GM19351 (cell line): ENCODE data around the gene TULP3.
A peak's percentile ranks its signal among the peaks of the same experiment; 100 is the strongest.
"Not testable (repeated sequence)": the region's sequence is repeated elsewhere in the genome, so short reads cannot be mapped to it uniquely, and the experiment has no call there.

Experiments
- ATAC-seq: cut with Tn5 transposase; IDR thresholded peaks from one replicate; pipeline ENCODE4 v1.9.1; 2021; ENCODE audit warnings: mild to moderate bottlenecking, moderate library complexity; ENCODE audit not compliant: unreplicated experiment

Gene TULP3, protein sequence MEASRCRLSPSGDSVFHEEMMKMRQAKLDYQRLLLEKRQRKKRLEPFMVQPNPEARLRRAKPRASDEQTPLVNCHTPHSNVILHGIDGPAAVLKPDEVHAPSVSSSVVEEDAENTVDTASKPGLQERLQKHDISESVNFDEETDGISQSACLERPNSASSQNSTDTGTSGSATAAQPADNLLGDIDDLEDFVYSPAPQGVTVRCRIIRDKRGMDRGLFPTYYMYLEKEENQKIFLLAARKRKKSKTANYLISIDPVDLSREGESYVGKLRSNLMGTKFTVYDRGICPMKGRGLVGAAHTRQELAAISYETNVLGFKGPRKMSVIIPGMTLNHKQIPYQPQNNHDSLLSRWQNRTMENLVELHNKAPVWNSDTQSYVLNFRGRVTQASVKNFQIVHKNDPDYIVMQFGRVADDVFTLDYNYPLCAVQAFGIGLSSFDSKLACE

DNA sequence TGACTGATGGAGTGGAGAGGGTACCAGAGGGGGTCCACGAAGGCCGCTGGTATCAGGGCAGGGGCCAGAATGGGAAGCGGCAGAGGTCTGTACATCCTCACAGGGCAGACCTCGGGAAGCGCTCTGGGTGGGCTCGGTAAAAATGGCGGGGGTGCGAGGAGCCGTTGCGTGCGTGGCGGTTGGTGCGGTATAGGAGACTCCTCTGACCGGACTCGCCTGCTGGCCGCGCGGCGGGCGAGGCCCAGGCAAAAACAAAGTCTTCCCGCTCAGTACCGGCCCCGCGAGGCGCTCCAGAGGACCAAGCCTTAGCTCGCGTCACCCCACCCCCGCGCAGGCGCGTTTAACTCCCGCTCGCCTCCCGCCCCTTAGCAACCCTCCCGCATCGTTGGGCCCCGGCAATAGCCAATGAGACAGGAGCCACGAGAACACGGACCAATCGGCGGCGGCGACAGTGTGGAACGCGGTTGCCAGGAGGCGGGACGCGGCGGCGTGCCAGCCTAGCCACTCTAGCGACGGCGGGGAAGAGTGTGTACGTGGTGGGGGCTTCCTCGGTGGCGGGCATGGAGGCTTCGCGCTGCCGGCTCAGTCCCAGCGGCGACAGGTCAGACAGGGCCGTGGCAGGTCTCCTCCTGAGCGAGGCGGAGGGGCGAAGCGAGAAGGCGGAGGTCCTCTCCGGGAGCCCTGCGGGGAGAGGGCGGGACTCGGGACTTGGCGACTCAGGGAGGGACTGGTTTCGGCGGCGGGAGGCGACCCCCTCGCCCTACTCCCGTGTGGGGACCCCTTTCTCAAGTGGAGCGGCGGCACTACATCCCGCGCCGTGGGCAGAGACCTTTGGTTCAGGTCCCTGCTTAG, at the start of gene TULP3:
TSS of gene TULP3 (plus strand) at position 504 of the 852 bp plus-strand sequence. CDS start at position 561, 57 bp downstream.
- ATAC-seq: peak; percentile 99

DNA sequence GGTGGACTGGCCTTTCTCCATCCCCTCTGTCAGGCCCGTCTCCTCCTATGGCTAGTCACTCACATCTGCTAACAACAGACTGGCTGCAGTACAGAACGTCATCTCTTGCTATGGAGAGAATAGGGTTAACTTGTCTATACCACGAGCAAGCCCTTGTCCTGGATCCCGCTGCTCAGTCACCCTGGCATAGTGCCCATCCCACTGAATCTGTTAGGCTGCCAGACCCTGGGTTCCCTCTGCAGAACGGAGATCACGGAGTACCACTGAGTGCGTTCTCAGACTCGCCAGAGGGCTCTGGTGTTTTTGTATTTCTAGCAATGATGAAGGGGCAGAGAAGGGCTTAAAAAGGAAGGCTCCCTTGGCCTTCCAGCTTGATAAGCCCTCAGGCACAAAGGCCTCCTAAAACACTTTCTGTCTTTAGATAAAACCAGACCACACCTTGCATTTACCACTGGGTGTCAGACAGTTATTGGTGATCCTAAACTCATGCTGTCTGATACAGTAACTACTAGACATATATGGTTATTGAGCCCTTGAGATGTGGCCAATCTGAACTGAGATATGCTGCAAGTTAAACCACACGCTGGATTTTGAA, 49.5 kb upstream of the TULP3 start:
- no peak for ATAC-seq

DNA sequence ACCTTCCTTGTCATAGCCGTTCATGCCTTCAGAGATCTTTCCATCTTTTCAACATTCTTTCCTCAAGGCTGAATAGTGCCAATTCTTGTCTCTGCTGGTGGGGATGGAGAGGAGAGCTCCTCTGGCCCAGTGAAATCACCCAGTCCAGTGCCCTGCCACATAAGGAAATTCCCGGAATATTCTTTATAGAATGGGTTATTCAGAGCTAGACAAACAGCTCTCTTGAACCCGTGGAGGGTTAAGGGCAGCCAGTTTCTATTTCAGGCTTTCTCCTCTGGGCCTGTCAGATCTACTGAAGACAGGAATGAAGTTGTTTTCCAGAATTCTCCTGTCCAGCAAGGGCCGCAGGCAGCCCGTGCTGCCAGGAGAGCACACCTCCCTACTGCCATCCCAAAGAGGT, 47.7 kb upstream of the TULP3 start:
- ATAC-seq: no peak

DNA sequence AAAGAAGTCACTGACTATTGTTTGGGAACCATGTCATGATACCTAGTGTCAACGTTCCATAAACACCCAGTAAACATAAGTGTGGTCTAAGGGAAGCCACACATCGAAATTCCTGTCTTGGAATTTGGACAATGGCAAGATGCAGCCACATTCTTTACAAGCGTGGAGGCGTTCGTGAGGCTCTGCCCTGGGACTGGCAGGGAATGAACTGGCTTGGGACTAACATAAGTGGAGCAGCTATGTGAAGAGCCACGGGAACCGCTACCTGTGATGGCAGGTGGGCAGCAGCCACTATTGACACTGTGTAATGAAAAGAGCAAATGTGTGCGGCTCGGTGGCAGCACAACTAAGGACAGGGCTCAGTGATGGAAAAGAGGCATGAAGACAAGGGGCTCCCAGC, 45.9 kb upstream of the TULP3 start:
- ATAC-seq: no peak

DNA sequence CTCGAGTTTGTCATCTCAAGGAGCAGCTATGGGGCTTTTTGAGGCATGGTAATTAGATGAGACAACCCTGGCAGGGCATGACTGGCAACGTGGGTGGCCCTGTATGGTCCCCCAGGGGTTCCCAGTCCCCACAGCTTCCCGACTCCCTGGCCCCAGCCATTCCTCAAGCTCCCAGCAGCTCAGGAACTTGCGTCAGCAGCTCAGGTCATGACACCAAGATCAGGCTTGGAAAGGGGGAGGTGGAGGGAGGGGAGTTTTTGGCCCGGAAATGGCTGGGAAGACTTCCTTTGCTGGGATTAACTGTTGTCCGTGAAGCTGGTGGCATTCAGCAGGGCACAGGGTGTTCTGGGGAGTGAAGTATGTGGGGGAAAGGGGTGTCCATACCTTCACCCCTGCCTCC, 45.4 kb upstream of the TULP3 start:
- no peak for ATAC-seq

DNA sequence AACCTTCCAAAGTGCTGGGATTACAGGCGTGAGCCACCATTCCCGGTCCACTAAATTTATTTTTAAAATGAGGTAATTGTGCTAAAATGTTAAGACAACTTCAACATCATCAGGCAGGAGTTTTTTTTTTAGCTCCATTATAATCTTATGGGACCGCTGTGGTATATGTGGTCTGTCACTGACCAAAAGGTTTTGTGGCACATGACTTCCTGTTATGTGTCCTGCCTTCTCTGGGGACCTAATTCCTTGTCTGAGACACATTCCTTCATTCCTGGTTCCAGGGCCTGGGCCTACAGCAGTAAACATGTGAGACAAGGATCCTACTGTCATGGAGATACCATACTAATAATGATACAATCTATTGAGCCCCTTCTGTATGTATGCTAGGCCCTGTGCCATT, 38.8 kb upstream of the TULP3 start:
- ATAC-seq: no peak

DNA sequence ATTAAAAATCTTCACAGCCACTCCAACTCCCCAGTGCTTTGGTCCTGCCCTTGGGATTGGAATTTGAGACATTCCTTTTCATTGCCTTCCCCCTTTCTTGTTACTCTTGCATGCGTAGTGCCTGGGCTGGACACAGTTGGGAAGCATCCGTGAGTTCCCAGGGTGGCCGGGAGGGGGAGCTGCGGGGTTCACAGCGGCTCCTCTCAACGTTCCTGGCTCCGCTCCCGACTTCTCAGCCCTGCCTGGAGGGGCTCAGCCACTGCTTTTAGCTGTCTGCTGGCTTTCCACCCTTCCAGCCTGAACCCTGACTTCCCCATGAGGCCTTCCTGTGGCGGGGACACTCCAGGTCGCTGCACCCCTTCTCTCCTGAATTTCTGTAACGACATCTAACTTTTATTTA, 37.1 kb upstream of the TULP3 start:
- no peak for ATAC-seq

DNA sequence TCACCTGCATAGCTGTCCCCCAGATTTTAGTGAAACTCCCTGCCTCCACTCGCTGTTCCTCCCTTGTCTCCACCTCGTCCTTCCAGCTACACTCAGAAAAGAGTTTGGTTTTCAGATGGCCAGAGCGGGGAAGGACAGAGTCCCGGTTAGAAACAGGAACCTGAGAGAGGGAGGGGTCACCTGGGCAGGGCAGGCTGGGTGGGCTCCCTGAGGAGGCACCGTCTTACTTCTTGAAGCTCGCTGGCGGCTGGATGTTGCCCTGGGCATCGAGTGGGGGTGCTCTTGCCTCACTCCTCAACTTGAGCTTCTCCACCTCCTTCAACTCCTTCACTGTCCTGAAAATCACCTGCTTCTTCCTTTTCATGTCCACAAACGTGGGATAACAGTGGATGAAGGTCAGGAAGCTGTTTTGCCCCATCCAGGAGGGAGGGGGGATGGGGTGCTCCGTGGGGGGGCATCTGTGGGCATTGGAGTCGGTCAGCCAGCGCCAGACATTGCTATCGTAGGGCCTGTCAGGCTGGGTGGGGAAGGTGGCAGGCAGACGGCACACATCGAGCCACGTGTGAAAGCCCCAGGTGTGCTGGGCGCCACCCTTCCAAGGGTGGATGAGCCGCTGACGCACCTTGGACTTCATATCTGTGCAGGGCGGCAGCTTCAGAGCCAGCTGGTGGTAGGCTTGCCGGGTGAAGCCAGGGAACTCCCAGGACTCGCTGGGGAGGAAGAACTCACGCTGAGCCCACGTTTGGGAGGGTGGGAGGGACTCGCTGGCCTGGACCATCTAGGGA, 35.8 kb upstream of the TULP3 start:
- no peak for ATAC-seq

DNA sequence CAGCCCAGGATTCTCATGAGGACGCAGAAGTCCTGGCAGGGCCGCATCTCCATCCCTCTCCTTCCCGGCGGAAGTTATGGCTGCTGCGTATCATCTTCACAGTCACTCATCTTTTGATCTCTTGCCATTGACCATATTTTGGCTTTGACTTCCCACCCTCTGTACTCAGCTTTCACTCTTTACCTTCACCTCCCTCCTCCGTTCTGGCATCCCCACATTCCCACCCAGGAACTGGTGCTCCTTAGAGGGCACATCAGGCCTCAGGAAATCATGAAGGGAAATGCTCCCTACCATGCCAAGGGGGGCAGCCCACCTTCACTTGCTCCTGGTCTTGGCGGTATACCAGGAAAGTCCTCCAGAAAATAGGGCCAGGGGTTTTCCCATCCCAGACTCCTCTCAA, 35.1 kb upstream of the TULP3 start:
- no peak for ATAC-seq

DNA sequence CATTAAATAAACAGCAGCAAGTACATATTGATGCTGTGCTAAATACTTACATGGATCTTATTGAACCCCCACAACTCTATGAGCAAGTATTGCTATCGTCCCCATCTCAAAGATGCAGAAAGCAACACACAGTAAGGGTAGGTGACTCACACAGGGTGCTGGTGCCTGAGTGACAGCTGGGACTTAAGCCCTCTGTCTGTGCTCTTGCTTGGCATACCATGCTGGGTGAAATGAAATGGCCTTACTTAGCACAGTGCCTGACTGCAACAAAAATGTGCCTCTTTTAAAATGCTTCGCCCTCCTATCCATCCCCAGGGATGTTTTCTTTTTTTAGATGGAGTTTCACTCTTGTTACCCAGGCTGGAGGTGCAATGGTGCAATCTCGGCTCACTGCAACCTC, 34.6 kb upstream of the TULP3 start:
- ATAC-seq: no peak

DNA sequence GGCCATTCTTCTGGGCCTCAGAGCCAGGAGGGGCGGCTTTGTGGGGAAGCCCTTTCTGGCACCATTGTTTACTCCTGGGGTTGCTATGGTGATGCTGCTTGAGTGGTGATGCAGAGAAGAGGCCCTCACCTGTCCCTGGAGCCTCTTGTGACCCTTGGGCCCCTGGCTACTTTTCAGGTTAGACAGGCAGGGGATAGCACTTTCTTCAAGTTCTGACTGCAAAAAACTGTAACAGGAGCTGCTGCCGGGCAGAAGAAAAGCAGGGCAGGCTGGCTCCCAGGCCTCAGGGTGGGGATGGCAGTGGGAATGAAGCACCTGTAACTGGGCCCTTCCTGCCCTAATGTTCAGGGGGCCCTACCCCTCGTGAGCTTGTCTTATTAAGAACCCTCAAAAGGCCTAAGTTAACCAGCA, 33.7 kb upstream of the TULP3 start, which contains the start of gene TEX52:
TSS of gene TEX52 (minus strand) at position 19 of the 411 bp plus-strand sequence. CDS start at position 6, 13 bp downstream.
- no peak for ATAC-seq

DNA sequence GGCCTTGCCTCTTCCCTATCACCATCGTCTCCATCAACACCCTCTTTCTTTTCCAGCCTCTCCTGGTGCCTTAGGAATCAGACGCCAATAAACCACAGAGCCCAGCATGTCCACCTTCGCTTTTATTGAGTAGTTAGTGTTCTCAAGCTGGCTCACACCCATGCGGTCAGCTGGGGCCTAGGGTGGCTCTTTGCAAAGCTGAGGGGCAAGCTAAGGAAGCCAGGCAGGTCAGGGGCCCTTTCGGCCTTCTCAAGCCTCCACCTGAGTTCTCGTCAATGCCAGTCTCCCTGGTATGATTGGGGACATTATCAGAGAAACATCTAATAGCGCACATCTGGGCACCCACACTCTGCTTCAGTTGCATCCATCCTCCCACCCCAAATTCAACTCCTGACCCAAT, 33.1 kb upstream of the TULP3 start:
- ATAC-seq: no peak

DNA sequence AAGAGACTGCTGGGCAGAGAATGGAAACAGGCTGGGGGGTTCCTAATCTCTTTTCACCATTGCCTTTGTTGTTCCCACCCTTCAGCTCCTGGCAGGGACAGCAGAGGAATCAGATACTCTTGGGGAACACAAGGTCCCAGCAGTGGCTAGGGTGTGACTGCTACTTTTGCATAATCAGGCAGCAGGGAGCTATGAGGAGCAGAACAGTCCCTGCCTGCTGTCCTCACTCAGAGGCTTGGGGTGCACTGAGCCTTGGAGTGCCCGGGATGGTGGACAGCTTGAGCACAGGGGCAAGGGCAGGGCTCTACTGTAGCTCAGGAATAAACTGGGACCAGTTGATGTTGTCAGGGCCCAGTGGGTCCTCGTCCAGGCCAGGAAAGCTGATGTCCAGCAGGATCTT, 32.4 kb upstream of the TULP3 start:
- ATAC-seq: no peak

DNA sequence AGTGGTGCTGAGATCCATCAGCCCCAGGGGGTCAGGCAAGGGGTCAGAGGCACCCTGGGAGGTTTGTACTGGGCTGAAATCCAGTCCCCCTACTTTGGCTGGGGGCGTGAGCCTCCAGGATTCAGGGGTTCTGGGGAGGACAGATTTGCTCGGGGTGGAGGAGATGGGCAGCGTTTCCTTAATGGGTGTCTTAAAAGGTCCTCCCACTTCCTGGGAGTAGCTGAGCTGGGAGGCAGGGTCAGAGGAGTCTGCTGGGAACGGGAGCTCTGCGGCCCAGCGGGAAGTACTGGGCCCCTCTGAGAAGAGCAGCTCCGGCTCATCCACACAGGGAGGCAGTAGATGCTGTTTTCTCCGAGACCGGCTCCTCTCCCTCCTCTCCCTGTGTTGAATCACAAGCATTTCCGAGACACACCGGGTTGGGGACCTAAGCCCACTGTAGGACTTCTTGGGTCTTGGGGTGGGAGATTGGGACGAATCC, 31.7 kb upstream of the TULP3 start:
- ATAC-seq: no peak

DNA sequence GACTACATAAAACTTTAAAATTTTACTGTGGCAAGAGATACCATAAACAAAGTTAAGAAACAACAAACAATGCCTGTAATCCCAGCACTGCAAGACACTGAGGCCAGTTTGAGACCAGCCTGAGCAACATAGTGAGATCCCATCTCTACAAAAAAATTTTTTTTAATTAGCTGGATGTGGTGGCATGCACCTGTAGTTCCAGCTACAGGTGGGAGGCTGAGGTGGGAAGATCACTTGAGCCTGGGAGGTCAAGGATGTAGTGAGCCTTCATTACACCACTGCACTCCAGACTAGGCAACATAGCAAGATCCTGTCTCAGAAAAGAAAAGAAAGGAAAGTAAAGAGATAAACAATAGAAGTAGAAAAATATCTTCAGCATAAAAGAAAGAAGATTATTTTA, 30.5 kb upstream of the TULP3 start:
- ATAC-seq: no peak

DNA sequence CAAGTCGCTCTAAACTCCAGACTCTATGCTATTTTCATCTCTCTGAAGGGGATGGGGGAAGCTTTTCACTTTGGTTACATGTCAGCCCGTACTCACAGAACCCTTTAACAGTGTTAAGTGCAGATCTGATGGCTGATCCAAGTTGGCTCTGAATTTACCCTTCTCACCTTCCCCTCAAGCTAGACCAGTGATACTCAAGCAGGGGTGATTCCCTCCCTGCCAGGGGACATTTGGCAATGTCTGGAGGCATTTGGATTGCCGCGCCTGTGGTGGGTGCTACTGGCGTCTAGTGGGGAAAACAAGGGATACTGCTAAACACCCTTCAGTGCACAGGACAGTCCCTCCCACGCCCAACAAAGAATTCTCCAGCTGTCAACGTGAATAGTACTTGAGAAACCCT, 27.8 kb upstream of the TULP3 start:
- ATAC-seq: no peak

DNA sequence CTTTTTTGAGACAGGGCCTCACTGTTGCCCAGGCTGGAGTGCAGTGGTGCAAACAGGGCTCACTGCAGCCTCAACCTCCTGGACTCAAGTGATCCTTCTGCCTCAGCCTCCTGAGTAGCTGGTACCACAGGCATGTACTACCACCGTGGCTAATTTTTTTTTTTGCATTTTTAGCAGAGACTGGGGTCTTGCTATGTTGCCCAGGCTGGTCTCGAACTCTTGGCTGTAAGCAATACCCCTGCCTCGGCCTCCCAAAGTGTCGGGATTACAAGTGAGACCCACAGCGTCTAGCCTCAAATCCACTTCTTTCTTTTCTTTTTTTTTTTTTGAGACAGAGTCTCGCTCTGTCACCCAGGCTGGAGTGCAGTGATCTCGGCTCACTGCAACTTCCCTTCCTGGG, 27.3 kb upstream of the TULP3 start:
- ATAC-seq: not testable (repeated sequence)

DNA sequence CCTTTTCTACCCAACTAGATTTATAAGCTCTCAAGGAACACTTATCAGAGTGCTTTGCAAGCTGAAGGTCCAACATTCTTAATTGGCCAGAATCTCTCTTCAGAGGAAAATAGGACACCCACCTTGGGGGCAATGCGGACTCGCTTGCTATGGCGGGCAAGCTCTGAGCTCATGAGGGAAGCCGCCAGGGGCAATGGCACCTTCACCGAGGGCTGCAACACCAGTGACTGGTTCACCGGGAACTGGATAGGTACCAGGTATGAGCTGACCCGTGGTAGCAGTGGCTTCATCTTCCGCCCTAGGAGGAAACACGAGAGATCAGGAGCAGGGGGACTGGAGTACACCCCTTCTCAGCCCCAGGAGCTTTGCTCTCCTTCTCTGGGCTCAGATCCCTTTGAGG, 26.5 kb upstream of the TULP3 start:
- no peak for ATAC-seq

DNA sequence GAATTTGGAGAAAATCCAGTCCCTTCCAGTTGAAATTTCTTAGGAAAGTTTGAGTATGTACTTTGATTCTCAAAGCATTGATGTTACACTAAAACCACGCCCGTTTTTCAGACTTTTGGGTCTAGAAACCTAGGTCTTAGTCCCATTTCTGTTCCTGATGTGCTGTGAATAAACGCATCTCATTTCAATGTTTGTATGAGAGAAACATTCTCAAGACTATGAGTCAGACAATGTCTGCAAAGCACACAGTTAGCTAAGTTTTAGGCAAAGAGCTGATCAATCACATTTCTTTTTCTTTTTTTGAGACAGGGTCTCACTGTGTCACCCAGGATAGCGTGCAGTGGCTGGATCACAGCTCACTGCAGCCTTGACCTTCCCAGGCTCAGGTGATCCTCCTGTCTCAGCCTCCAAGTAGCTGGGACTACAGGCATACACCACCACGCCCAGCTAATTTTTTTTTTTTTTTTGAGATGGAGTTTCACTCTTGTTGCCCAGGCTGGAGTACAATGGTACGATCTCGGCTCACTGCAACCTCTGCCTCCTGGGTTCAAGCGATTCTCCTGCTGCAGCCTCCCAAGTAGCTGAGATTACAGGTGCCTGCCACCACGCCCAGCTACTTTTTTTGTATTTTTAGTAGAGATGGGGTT, 21.6 kb upstream of the TULP3 start:
- ATAC-seq: not testable (repeated sequence)

DNA sequence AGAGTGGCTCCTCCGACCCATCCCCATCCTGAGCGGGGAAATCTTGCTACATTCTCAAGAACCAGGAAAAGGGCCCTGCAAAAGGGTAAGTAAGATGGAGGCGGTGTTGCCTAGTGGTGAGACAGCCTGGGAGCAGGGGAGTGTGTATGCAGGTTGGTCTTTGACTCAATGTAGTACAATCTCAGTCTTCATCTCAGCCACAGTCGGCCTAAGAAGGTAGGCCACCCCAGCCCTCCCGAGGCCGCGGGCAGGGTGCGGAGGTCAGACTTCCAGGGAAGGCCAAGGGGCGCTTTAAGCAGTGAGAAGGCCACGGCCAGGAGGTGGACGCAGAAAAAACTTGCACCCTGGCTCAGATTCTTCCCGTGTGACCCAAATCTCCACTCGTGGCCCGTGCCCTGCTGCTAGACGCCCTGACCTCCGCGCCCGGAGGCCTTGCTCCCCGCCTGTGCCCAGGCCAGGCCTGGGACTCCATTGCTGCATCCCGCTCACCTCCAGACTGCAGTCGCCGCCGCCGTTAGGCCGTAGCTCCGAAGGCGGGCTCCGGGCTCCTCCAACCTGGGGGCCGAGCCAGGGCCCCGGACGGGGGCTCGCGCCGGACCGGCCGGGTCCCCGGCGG, 14.2 kb upstream of the TULP3 start:
- peak; percentile 43 for ATAC-seq
